Chondrocyte (in vitro differentiated cells): ENCODE results near the gene ACSS1. TPM values are rescaled to one million over a fixed set of nuclear protein-coding genes. Genes with fewer than 3 reads are reported as not detected.

Experiments used
- DNase-seq: peaks from one replicate; pipeline ENCODE4 v3.0.0; 2021; ENCODE audit warnings: mixed read lengths, low spot score
- H3K27ac Mint-ChIP-seq: one replicate; pipeline ENCODE4 v1.8.0; 2021; ENCODE audit warnings: mild to moderate bottlenecking, moderate library complexity, mixed read lengths; ENCODE audit not compliant: unreplicated experiment
- H3K27me3 Mint-ChIP-seq: 2 replicates; pipeline ENCODE4 v1.8.0; 2021; ENCODE audit warnings: low read depth, mixed read lengths
- H3K36me3 Mint-ChIP-seq: 2 replicates; pipeline ENCODE4 v1.8.0; 2021; ENCODE audit warnings: low read depth, mixed read lengths
- H3K4me1 Mint-ChIP-seq: 2 replicates; pipeline ENCODE4 v1.8.0; 2021; ENCODE audit warnings: low read depth, mild to moderate bottlenecking, mixed read lengths
- H3K4me3 Mint-ChIP-seq: one replicate; pipeline ENCODE4 v1.8.0; 2021; ENCODE audit warnings: mild to moderate bottlenecking, moderate library complexity, mixed read lengths; ENCODE audit not compliant: unreplicated experiment
- H3K9me3 Mint-ChIP-seq: 2 replicates; pipeline ENCODE4 v1.8.0; 2021; ENCODE audit warnings: low read depth, mixed read lengths
- CTCF ChIP-seq: fragments of 200-600 bp; sonication (generic); IDR thresholded peaks from 2 replicates; pipeline ENCODE4 v1.5.0; 2021; ENCODE audit warnings: antibody characterized with exemption, mild to moderate bottlenecking, moderate library complexity
- total RNA-seq: library from RNA; stranded (reverse); gene quantifications from 3 replicates; pipeline ENCODE4 v1.2.1, GENCODE V29; 2021

The ACSS1 gene
- total RNA-seq, 1 donor from 2014 or later = 5.5 TPM

- no peaks in the 10 kb centered on the region for H3K36me3 Mint-ChIP-seq
- peaks cover 56% of the 10 kb centered on the region for H3K27me3 Mint-ChIP-seq
- no peak overlapping the region for H3K4me3 Mint-ChIP-seq
- no peak for DNase-seq
- no peaks in the 10 kb centered on the region for H3K9me3 Mint-ChIP-seq
- H3K27ac Mint-ChIP-seq = no peak overlapping the region
- no peak for TF ChIP-seq CTCF
- H3K4me1 Mint-ChIP-seq = no peaks in the 10 kb centered on the region
Measured at GRCh38 chr20:25090492-25091429, 32.8 kb upstream of the ACSS1 start.

GRCh38 chr20:25089662-25090061 is 31.7 kb upstream of the ACSS1 start:
- H3K27me3 Mint-ChIP-seq = peaks cover 58% of the 10 kb centered on the region
- no peak overlapping the region for H3K4me3 Mint-ChIP-seq
- H3K27ac Mint-ChIP-seq = no peak overlapping the region
- DNase-seq = no peak
- H3K36me3 Mint-ChIP-seq = no peaks in the 10 kb centered on the region
- no peaks in the 10 kb centered on the region for H3K9me3 Mint-ChIP-seq
- H3K4me1 Mint-ChIP-seq = peaks cover 2% of the 10 kb centered on the region
- TF ChIP-seq CTCF = no peak

- Mint-ChIP-seq H3K27ac (no peak overlapping the region), H3K27me3 (peaks cover 63% of the 10 kb centered on the region), H3K9me3 (no peaks in the 10 kb centered on the region), H3K36me3 (no peaks in the 10 kb centered on the region), H3K4me1 (peaks cover 6% of the 10 kb centered on the region), H3K4me3 (no peak overlapping the region)
- no peak for TF ChIP-seq CTCF
- DNase-seq = no peak
Measured at GRCh38 chr20:25089096-25089495, 31.2 kb upstream of the ACSS1 start.

- Mint-ChIP-seq H3K9me3 (no peaks in the 10 kb centered on the region), H3K27me3 (peaks cover 68% of the 10 kb centered on the region), H3K36me3 (no peaks in the 10 kb centered on the region), H3K27ac (no peak overlapping the region), H3K4me1 (peaks cover 12% of the 10 kb centered on the region), H3K4me3 (no peak overlapping the region)
- no peak for DNase-seq
- TF ChIP-seq CTCF = no peak
Measured at GRCh38 chr20:25088267-25088666, 30.3 kb upstream of the ACSS1 start.

GRCh38 chr20:25087186-25087929 is 29.4 kb upstream of the ACSS1 start:
- no peaks in the 10 kb centered on the region for H3K36me3 Mint-ChIP-seq
- TF ChIP-seq CTCF = no peak
- H3K4me3 Mint-ChIP-seq = no peak overlapping the region
- H3K27me3 Mint-ChIP-seq = peaks cover 71% of the 10 kb centered on the region
- no peak for DNase-seq
- H3K4me1 Mint-ChIP-seq = peaks cover 12% of the 10 kb centered on the region
- H3K9me3 Mint-ChIP-seq = no peaks in the 10 kb centered on the region
- H3K27ac Mint-ChIP-seq = no peak overlapping the region
